GM20000 (cell line): Measurements from ENCODE around the gene VGLL1.

Source experiments
- DNase-seq: peaks from one replicate; pipeline ENCODE4 v3.0.0; 2012; ENCODE audit warnings: low spot score
- TF ChIP-seq, protein P1 (sequence below): IDR thresholded peaks from 2 replicates; pipeline ENCODE4 v1.5.1; 2012; ENCODE audit warnings: mild to moderate bottlenecking, control low read depth; ENCODE audit errors: extremely low read depth, missing control alignments

The VGLL1 gene

DNA sequence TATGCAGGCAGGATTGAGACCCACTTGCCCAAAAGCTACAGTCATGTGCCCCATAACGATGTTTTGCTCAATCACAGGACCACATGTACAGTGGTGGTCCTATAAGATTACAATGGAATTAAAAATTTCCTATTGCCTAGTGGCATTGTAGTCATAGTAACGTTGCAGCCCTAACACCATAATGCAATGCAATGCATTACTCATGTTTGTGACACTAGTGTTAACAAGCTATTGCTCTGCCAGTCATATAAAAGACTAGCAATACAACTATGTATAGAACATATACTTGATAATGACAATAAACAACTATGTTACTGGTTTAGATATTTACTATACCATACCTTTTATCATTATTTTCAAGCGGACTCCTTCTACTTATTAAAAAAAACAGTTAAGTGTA is 50.6 kb downstream of the VGLL1 start:
- TF ChIP-seq, protein P1, sequence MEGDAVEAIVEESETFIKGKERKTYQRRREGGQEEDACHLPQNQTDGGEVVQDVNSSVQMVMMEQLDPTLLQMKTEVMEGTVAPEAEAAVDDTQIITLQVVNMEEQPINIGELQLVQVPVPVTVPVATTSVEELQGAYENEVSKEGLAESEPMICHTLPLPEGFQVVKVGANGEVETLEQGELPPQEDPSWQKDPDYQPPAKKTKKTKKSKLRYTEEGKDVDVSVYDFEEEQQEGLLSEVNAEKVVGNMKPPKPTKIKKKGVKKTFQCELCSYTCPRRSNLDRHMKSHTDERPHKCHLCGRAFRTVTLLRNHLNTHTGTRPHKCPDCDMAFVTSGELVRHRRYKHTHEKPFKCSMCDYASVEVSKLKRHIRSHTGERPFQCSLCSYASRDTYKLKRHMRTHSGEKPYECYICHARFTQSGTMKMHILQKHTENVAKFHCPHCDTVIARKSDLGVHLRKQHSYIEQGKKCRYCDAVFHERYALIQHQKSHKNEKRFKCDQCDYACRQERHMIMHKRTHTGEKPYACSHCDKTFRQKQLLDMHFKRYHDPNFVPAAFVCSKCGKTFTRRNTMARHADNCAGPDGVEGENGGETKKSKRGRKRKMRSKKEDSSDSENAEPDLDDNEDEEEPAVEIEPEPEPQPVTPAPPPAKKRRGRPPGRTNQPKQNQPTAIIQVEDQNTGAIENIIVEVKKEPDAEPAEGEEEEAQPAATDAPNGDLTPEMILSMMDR: no peak
- DNase-seq: no peak

DNA sequence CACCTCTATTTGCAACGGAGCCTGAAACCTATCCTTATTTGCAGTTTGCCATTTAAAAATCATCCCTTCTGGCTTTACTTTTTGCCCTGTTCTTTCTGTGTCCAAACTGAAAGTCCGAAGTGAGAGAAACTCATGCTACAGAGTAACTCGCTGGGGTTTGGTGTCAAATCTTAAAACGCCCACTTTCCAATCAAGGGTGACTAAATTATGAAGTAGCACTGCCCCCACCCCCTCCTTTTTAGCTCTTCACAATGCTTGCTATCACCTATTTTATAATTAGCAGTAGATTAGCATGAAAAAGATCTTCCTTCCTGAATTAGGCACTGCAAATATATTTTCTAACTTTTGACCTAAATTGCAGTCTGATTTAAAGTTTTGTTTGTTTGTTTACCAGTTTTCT is 52.5 kb downstream of the VGLL1 start:
- DNase-seq: peak; percentile 12
- TF ChIP-seq, protein P1: no peak

DNA sequence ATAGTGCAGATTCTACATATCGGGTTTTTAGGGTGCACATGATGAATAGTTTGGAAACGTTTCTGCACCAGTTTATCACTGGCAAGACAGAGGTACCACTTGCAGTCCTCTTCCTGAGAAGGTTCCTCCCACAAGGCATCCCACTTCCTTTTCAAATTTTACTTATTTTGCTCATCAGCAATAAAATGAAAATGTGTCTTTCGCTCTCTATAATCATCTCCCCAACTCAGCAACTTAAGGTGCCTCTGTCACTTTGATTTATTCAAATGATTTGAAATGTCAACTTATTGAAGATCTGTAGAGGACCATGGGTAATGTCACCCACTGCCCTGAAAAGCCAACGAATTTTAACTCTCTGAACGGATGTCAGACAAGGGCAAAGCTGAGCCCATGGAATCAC is 53.2 kb downstream of the VGLL1 start:
- TF ChIP-seq, protein P1: no peak
- DNase-seq: no peak

DNA sequence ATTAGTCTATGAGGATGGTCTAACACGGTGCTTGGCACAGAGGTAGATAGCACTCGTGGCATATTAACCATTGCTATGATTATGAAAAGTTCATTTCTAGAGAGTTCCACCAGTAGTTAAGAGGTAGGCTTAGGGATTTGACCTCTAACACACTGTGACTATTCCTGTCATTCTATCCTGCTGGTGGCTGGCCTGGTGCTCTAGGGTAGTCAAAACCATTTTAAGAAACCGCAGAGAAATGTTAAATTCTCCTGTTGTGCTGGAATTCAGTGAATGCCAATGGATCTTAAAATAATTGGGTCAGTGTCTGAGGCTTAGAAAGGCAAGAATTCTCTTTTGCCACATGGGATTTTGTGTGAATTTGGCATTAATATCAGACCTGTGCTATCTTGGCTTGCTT is 53.9 kb downstream of the VGLL1 start:
- DNase-seq: no peak
- TF ChIP-seq, protein P1: no peak

DNA sequence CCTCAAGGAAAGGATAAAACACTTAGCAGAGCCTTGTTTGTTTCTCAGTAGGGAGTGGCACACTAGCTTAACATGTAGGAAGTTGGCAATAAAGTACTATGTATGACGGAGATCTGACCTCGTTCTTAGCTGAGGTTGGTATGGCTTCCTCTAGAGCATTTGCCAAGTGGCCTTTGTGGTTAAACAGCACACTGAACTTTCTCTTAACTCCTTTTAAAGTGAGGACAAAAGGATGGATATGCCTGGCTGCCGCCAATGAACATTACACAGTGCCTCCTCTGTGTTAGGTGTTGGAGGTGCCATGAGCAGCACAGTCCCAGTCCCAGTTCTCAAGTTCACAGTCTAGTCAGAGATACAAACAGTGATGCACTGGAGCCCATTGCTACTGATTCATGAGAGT is 54.4 kb downstream of the VGLL1 start:
- no peak for DNase-seq
- TF ChIP-seq, protein P1: no peak

DNA sequence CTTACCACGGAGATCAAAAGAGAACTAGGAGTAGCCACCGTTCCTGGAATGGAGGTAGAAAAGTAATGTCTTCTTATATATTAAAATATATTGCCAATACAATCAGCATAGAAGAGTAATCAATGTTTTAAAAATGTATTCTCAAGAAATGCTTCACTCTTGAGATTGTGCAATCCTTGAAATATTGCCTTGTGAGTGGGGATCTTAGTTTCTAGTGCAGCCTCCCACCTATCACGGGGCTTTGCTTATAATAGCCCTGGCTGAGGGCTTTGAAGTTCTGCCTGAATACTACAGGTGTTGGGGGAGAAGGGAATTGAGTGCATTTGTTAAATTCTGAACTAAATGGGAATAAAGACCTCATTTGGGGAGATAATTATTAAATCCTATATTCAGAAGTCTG is 55.5 kb downstream of the VGLL1 start:
- DNase-seq: no peak
- TF ChIP-seq, protein P1: no peak

DNA sequence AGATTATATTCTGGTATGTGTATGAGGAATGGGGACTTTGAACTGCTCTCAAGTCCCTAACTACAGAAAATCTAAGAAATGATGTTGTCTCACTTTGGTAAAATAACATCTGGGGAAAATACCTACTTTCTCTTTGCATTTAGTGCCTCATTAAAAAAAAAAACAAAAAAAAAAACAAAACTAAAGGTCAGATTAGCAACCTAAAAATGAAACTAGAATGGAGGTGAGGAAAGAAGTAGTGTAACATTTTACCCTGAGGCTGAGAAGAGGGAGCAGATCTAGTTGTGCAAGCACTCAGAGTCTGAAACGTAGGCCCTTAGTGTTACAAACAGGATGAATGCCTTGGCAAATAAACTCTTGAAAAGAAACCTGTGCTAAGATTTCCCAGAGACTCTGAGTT is 56.0 kb downstream of the VGLL1 start:
- TF ChIP-seq, protein P1: no peak

More for the DNA sequence above, 56.0 kb downstream of the VGLL1 start:
- DNase-seq: peak; percentile 32
